GM03348 (cell line): Measurements from ENCODE around the gene ZNF385B.

ENCODE experiments used
- DNase-seq: peaks from one replicate; pipeline ENCODE4 v3.0.0; 2012; ENCODE audit warnings: low spot score

The ZNF385B gene

DNA sequence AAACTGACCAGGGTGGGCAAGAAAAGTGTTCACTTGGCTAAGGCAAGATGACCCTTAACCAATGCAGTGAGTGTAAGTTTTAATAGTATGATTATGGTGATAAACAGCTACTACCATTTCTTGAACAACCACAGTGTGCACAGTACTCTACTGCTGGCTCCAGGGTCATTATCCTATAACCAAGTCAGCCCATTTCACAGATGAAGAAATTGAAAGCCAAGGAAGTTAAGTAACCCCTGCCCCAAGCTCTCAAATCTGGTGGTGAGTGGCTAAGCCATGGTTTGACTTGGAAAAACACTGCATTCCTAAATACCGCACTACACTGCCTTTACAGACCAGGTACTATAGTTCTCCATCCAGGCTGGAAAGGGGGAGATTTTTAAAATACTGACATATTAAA, 5.7 kb downstream of the ZNF385B start:
- no peak for DNase-seq

DNA sequence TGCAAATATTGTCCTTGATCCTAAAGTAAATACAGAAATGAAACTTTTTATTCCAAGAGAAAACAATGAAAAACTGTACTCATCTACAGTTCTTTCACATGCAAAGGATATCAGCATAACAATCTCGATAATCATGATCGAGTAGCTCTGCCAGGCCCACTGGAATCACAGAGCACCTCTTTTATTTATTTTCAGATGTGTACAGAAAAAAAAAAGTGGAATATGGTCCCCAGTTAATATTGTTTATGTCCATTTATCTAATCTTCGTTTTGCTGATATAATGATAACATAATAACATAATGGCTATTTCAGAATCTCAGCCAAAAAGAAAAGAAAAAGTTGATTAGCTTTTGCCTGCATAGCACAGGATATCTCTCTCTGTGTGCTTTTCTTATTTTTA, 6.5 kb downstream of the ZNF385B start:
- DNase-seq, result no peak

DNA sequence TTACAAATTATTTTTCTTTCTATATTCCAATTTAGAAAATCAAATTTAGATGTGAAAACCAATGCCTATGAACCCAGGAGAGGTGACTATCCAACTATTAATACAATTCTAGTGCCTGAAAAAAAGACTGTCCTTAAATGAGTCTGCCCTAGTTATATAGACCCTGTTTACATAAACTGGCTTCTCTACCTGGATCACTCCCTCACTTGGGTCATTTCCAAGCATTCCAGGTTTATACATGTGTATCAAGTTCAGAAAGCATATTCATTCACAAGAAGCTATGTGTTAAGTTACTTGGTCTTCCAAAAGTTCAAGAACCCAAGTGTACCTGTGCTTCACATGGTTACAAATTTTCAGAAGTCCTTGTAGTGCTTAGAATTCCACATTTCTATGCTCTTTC, 8.3 kb downstream of the ZNF385B start:
- DNase-seq, result no peak

DNA sequence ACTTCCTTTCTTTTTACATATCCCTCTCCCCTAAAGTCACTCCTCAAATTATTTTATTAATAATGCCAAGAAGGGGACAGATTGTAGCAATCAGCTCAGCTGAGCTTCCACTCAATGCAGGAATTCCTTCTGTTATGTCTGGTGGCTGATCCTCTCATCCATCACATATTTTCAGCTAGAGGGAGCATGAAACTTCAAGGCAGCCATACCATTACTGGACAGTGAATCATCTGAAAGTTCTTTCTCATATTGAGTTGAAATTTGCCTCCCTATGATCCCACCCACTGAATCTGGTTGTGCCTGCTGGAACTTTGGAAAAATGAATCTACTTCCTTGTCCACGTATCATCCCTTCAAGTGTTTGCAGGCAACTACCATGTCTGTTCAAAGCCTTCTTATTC, 11.2 kb downstream of the ZNF385B start:
- DNase-seq, result peak; percentile 55

DNA sequence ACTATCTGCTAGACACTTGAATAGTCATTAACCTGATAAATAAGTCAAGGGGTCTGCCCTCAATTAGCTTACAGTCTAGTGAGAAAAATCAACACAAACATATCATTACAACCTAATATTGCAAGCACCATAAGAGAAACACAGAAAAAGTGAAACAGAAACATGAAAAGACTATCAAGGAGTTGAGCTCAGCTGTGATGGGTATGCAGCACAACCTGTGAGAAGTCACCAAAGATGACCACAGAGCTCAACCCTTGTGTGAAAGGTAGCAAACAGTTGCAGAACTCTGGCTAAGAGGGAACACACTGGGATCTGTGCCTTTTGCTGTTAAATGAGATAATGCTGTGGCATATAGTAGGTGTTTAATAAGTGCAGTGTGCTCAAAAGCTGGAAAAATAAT, 11.7 kb downstream of the ZNF385B start:
- no peak for DNase-seq

DNA sequence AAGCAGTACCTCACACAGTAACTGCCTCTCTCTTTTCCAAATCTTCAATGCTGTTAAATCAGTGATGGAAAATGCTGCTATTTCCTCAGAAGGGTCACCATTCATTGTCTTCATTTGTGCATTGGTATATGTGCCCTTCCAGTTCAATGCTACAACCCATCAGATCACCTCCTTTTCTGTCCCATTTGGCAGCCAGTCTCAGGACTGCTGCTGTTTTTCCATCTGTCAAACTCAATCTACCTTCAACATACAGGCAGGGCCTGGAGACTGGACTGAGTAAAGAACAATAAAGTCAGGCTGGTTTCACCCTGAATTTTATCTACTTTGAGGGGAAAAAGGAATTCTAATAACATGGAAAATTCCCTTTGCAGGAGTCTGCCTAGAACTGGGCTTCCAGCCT, 17.9 kb downstream of the ZNF385B start:
- DNase-seq, result no peak

DNA sequence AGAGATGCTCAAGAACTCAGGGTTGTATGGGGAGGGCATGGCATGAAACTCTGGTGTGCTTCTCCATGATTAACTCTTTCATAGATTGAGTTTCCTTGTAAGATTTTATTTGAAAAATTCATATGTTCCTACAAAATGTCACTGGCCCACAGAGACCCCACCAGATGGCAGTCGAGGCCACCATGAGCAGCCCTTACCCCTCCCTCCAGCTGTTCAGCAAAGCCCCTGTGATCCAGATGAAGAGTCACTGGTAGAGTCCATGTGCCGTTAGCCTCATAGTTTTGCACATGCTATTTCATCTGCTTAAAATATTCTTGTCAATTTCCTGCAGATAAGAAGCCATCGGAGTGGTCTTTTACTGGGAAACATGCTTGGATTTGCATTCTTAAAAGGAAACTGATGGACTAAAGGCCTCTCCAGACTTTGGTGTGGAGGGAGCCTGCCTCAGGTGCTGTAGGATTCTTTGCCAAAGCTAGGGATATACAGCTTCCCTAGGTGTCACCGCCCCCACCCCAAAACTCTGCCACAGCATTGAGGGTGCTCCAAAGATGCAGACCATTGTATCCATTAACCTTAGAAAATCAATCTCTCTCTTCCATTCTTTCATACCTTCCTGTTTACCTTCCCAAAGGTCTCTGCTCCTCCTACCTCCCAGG, 18.8 kb downstream of the ZNF385B start:
- no peak for DNase-seq

DNA sequence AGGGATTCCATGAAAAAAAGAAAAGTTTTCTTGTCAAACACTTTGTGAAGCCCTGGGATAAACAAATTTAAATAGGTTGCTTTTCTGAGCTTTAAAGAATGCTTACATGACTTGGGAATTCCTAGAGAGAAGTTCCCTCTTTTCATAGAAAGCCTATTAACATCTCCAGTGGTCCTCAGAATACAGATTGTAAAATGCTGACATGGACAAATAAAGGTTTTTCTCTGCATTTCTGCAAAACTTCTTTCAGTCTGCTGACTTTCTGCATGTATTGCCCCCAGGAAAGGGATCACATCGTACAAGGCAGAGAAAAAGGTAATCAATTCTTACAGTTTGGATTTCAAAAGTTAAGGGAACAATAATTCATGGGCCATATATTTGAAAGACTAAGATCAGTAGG, 20.6 kb downstream of the ZNF385B start:
- DNase-seq, result no peak

DNA sequence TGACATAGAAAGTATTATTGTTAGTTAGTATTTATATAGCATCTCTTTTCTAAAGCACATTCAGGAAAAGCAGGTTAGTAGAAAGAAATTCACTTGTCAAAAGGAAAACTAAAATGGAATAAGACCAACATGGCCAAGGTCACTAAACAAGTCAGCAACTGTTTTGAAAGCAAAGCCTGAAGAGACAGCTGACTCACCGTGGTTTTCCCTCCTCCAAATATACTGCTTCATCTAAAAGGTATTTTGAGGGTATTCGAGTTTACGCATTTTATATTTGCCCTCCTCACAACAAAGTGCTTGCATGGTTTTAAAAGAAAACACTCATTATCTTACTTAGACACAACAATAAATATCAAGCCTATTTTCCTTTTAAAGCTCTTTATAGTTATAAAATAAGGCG, 24.0 kb downstream of the ZNF385B start:
- DNase-seq, result peak; percentile 24

DNA sequence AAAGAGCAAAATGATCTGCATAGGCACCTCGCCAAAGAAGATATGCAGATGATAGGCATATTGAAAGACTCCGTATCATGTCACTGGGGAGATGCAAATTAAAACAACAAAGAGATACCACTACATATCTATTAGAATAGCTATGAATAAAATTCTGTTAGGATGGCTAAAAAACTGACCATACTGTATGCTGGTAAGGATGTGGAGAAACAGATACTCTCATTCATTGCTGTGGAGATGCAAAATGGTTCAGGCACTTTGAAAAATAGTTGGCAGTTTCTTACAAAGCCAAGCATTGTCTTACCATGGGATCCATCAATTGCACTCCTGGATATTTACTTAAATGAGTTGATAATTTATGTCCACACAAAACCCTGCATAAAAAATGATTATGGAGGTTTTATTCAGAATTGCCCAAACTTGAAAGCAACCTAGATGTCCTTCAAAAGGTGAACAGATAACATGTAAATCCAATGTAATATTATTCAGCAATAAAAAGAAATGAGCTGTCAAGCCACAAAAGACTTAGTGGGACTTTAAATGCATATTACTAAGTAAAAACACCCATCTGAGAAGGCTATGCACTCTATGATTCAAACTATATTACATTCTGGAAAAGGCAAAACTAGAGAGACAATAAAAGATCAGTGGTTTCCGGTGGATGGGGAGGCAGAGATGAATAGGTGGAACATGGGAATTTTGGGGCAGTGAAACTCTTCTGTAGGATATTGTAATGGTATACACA, 31.2 kb downstream of the ZNF385B start:
- no peak for DNase-seq

DNA sequence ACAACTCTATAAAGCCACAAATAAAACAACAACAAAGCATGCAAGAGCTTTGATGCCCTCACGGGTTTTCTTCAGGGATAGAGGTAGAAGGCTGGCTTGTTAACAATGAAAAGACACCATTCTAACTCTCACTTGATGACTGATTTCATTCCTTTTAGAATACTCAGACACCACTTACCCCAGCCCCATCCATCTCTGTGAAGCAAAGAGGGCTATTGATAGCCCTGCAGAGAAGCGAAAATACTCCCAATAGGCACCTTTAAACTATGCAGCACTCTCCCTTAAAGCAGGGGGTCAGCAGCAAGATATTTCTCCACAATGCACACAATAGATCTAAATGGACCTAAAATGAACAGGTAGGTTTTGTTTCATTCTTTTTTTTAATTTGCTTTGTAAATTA, 35.1 kb downstream of the ZNF385B start:
- no peak for DNase-seq

DNA sequence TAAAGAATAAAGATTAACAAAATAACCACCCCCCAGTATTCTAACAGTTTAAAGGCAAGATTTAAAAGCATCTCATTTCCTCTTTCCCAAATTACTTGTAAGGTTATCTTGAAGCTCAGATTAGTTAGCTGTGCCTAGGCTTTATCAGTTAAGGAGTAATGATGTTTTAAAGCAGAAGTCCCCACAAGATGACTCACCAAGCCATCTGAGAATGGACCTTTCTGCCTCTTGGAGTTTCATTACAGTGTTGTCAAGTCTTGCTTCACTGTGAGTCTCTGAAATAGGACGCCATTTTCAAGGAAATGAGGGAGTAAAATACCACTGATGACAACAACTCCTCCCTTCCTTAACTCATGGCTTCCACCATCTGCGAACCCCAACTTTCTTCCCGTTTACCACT, 35.9 kb downstream of the ZNF385B start:
- no peak for DNase-seq

DNA sequence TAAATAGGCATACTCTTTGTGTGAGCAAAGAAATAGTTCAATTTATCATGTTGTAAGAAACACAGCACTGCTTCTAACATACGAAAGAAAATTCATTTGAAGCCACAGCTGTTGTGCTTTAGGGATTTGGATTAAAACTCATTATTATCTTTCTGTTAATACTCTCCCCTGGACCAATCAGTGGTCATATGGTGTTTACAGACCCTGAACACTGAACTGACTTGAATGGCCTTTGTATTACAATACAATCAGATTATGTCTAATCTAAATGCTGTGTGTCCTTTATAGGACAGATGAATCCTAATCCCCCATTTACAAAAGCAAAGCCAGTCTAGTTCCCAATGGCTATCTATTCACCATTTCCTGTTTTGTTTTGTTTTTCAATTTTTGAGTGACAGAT, 36.5 kb downstream of the ZNF385B start:
- no peak for DNase-seq

DNA sequence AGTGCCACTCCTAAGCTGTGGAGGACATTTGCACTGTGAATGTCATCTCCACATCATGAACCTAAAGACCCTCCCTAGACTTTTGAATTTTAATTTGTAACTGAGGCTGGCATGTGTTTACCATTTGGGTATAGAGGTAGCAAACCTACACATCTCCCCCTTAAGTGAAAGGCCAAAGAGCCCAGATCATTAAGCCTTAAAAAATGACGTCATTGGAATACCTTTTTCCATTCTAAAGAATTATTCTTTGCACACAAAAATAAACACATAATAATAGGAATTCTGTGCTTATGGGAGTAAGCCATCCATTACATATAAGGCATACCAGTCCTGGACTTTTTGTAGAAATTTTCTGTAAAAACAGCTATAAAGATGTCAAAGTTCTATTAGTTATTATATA, 38.9 kb downstream of the ZNF385B start:
- DNase-seq, result no peak

DNA sequence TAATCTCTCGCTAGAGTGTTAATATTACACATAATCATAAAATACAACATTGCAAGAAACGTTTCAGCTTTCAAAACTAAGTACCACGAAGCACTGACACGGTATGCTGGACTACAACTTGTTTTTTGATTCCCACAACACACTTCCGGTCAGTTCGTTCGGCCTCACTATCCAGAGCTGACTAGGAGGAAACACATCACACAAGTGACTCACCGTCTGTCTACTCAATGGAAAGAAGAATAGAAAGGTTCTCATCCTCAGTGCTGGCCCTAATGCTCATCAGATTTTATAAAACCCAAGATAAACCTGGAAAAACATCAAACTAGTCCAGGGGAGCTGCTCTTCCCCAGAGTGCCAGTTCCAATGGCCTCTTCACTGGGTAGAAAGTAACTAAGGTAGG, 42.9 kb downstream of the ZNF385B start:
- no peak for DNase-seq

DNA sequence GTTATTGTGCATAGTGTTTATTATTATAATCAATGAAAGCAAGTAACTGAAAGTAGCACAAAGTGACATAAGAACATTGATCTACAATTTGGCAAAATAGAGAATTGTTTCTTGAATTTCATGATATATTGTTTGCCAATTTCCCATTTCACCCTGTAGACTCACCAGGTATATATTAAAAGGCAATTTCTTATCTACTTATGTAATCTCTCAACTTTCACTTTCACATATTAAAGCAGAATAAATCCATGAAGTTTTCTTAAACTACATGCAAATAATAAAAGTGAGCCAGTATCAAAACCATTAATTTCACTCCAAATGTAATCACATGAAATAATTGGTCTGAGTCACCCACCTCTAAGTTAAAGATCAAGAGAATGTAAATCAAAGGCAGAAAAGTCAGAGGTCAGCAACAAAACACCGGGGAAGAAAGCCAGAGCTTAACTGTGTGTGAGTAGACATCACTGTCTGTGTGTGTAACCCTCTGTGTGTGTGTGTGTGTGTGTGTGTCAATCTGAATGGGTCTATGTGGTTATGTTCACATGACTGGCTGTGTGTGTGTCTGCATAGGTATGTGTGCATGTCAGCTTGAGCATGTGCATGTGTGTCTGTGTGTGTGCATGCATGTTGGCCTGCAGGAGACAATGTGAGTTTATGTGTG, 44.1 kb downstream of the ZNF385B start:
- DNase-seq, result no peak

DNA sequence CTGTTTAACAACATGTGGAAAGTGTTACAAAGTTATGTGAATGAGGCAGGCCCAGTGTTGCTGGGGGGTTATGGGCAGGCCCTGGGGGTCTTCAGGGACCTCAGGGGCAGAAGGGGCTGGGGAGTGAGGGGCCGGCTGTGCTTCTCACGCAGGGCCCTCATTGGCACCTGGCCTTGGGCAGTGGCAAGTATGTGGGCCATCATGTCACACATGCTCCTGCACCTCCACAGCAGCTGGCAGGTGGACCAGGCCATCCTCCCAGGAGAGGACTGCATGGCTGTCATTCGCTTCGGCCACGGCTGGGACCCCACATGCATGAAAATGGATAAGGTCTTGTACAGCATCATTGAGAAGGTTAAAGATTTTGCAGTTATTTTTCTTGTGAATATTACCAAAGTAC, 47.4 kb downstream of the ZNF385B start:
- DNase-seq, result no peak

DNA sequence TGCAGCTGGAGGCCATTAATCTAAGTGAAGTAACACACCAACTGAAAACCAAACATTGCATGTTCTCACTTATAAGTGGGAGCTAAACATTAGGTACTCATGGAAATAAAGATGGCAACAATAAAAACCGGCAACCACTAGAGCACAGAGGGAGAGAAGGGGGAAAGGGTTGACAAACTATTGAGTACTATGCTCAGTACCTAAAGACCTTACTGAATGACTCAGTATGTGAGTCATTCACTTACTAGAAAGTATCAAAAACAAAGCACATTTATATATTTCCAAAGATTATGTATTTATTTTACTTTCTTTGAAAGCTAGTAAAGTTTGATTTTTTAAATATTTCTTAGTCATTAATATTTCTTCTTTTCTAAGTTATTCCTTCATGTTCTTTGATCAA, 48.9 kb downstream of the ZNF385B start:
- no peak for DNase-seq

DNA sequence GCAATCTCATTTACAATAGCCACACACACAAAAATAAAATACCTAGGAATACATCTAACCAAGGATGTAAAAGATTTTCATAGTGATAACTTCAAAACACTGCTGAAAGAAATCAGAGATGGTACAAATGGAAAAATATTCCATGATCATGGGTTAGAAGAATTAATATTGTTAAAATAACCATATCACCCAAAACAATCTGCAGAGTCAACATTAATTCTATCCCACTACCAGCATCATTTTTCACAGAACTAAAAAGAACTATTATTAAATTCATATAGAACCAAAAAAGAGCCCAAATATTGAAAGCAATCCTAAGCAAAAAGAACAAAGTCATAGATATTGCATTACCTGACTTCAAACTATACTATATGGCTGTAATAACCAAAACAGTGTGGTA, 50.4 kb downstream of the ZNF385B start:
- no peak for DNase-seq

DNA sequence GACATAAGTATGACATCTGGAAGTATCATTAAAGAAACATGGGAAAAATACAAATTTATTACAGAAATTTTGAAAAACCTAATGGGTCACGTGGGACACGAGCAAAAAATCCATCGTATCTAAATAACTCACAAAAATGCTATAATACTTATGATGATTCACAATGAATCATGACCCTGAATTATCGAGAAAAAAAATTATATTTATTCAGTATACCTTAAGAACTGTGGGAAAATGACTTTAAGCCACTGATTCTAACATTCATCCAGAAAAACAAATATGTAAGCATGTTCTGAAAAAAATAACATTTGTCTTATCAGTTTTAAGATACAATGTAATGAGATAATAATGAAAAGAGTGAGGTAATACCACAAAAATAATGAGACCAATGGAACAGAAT, 51.8 kb downstream of the ZNF385B start:
- DNase-seq, result no peak

DNA sequence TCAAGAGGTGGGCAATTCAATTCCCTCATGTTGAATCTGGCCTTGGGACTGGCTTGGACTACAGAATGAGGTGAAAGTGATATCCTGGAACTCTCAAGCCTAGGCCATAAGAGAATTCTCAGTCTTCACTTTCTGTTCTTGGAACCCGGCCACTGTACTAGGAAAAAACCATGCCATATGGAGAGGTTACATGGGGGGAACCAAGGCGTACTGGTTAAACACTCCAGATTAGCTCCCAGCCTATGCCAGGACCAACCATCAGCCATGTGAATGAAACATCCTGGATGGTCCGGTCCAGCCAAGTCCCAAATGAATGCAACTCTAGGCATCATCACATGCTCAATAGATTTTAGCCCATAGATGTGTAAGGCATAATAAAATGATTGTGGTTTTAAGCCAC, 56.4 kb downstream of the ZNF385B start:
- no peak for DNase-seq

DNA sequence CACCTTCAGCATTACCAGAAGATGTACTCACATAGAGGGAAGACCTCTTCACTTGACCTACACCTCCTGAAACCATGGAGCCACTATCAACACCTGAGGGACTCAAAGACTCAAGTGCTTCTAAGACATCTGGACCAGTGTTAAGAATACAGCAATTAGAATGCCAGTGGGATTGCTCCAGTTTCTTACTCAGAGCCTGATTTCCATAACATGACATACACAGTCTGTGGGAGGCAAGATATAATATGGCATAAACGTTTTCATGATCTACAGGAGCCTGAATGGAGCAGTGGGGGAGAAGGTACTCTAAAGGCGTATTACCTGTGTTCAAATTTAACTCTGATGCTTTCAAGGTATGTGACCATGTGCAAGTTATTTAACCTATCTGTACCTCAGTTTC, 57.2 kb downstream of the ZNF385B start:
- no peak for DNase-seq

DNA sequence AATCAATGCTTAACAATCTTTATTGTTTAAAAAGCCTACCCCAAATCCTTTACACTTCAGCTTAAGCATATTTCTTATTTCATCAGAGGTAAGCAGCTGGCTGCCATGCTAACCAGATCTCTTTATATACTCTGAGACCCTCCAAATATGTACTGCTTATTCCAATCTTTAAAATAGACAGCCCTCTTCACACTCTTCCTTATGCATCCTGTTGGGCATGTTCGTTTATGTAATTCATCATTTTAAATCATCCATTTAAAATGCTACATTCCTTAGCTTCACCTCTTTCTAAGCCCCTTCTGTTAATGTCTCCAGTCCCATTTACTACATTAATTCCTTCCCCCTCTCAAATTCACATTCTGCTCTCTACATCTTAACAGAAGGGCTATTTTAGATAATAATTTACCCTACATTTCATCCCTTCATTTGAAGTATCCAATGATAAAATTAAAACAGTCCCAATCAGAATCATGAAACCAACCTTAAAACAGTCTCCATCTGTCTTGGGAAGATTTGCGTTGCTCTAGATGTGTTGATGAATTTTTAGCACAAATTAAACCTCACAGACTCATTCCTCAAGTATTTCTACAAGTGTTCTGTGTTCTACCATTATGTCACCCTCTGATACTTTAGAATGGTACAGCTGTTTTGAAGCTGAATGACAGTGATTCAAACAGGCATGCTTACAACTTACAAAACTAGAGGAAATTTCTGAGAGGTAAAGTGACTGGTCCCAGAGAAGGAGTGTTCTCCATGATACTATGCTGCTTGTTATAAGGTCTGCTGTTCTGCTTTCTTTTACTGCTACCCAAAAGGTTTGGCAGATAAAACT, 59.1 kb downstream of the ZNF385B start:
- no peak for DNase-seq
